DND-41 (cell line): ENCODE results near the gene UBLCP1.

Experiments
- CTCF ChIP-seq: IDR thresholded peaks from 2 replicates; pipeline ENCODE4 v1.5.1; 2012; ENCODE audit warnings: borderline replicate concordance, low read length, moderate library complexity, mild to moderate bottlenecking; ENCODE audit not compliant: poor library complexity, severe bottlenecking; ENCODE audit errors: extremely low read depth
- EZH2 ChIP-seq: IDR thresholded peaks from 3 replicates; pipeline ENCODE4 v1.6.1; 2012; ENCODE audit warnings: borderline replicate concordance, low read depth, mild to moderate bottlenecking, moderate library complexity, low read length, inconsistent platforms; ENCODE audit not compliant: severe bottlenecking

- no peak for TF ChIP-seq CTCF
- no peak for TF ChIP-seq EZH2
These were observed 20.4 kb upstream of the UBLCP1 start for GRCh38 chr5:159242656-159243055.
